ENCODE measurements around the gene COPS9.

The COPS9 gene

GRCh38 chr2:240166191-240166590, 30.1 kb upstream of the COPS9 start:
- DNase-seq (ENCODE audit: low spot score): no peak

GRCh38 chr2:240165661-240166060, 29.6 kb upstream of the COPS9 start:
- no peak for DNase-seq (ENCODE audit: low spot score)

GRCh38 chr2:240165034-240165433, 28.9 kb upstream of the COPS9 start:
- no peak for DNase-seq (ENCODE audit: low spot score)

GRCh38 chr2:240164586-240164985, 28.5 kb upstream of the COPS9 start:
- DNase-seq (ENCODE audit: low spot score): no peak

GRCh38 chr2:240163844-240164574, 27.9 kb upstream of the COPS9 start:
- no peak for DNase-seq (ENCODE audit: low spot score)

GRCh38 chr2:240162939-240163714, 27.0 kb upstream of the COPS9 start:
- no peak for DNase-seq (ENCODE audit: low spot score)

GRCh38 chr2:240162531-240162930, 26.4 kb upstream of the COPS9 start:
- DNase-seq (ENCODE audit: low spot score): no peak

GRCh38 chr2:240162032-240162431, 25.9 kb upstream of the COPS9 start:
- no peak for DNase-seq (ENCODE audit: low spot score)

GRCh38 chr2:240161087-240161750, 25.1 kb upstream of the COPS9 start:
- no peak for DNase-seq (ENCODE audit: low spot score)

GRCh38 chr2:240160291-240161086, 24.4 kb upstream of the COPS9 start:
- no peak for DNase-seq (ENCODE audit: low spot score)

GRCh38 chr2:240159251-240159839, 23.2 kb upstream of the COPS9 start:
- DNase-seq (ENCODE audit: low spot score): no peak

GRCh38 chr2:240157147-240157470, 21.0 kb upstream of the COPS9 start:
- no peak for DNase-seq (ENCODE audit: low spot score)

- no peak for DNase-seq (ENCODE audit: low spot score)
Observed at GRCh38 chr2:240156435-240157146, 20.5 kb upstream of the COPS9 start.

- no peak for DNase-seq (ENCODE audit: low spot score)
Observed at GRCh38 chr2:240155745-240156390, 19.8 kb upstream of the COPS9 start.

- DNase-seq (ENCODE audit: low spot score): no peak
Observed at GRCh38 chr2:240155048-240155744, 19.1 kb upstream of the COPS9 start.

- DNase-seq (ENCODE audit: low spot score): no peak
Observed at GRCh38 chr2:240154606-240155005, 18.5 kb upstream of the COPS9 start.

GRCh38 chr2:240153418-240153817, 17.3 kb upstream of the COPS9 start:
- DNase-seq (ENCODE audit: low spot score): no peak

- no peak for DNase-seq (ENCODE audit: low spot score)
Observed at GRCh38 chr2:240151477-240152031, 15.4 kb upstream of the COPS9 start.

GRCh38 chr2:240149943-240150784, 14.1 kb upstream of the COPS9 start:
- DNase-seq (ENCODE audit: low spot score): peak; percentile 56

All from NAMALWA (cell line).